B cell (primary cell): Measurements from ENCODE around the gene LDLRAD2. TPM values are rescaled to one million over a fixed set of nuclear protein-coding genes. Genes with fewer than 3 reads are reported as not detected.

Experiments
- ATAC-seq: fragments of 200-7000 bp; cut with Tn5 transposase; one replicate; pipeline ENCODE4 v1.10.0; 2021; ENCODE audit warnings: low read depth, mild to moderate bottlenecking, moderate number of reproducible peaks, moderate library complexity
- CTCF ChIA-PET: fragments of 350-600 bp; sonication (Branson Sonifier 250); formaldehyde crosslinking; loops from one replicate; lab custom pipeline; 2021; ENCODE audit warnings: antibody characterized with exemption, inconsistent platforms; lab: Charles Lee
- POLR2A ChIA-PET: fragments of 350-600 bp; sonication (Branson Sonifier 250); formaldehyde crosslinking; loops from one replicate; lab custom pipeline; 2021; ENCODE audit warnings: antibody characterized with exemption; lab: Charles Lee
- DNase-seq: peaks from one replicate; pipeline ENCODE4 v3.0.0; 2013
- H2AFZ ChIP-seq: 2 replicates; pipeline ENCODE4 v1.6.1; 2012; ENCODE audit warnings: mild to moderate bottlenecking, low read depth, low read length; ENCODE audit not compliant: insufficient read depth, poor library complexity, severe bottlenecking
- H3K27ac ChIP-seq, 2 donors: 1 replicate in 1 of 2; 2 replicates in 1 of 2; pipeline ENCODE4 v1.5.1; 2012 to 2013; ENCODE audit warnings: low read length in 2 of 2, mild to moderate bottlenecking in 2 of 2, moderate library complexity in 1 of 2
- H3K27me3 ChIP-seq, 4 experiments: fragments of 200-600 bp in 1 of 4; sonication (generic) in 1 of 4; replicated peaks in 1 of 4; 1 replicate in 2 of 4; 2 replicates in 2 of 4; pipeline versions ENCODE4 v1.6.1 to v1.7.0; 2013 to 2016; ENCODE audit warnings: low read length in 3 of 4, mild to moderate bottlenecking in 2 of 4, mixed read lengths in 1 of 4, moderate library complexity in 1 of 4; ENCODE audit not compliant: insufficient read depth in 4 of 4, control insufficient read depth in 3 of 4; ENCODE audit errors: control extremely low read depth in 1 of 4
- H3K36me3 ChIP-seq, 2 experiments: replicated peaks in 1 of 2; 1 replicate in 1 of 2; 2 replicates in 1 of 2; pipeline versions ENCODE4 v1.6.1 to v1.7.1; 2013; ENCODE audit warnings: low read length in 1 of 2; ENCODE audit not compliant: insufficient read depth in 2 of 2, control insufficient read depth in 1 of 2; ENCODE audit errors: control extremely low read depth in 1 of 2, extremely low read depth in 1 of 2
- H3K4me1 ChIP-seq, 2 donors: fragments of 200-600 bp in 1 of 2; sonication (generic) in 1 of 2; 1 replicate in 1 of 2; 2 replicates in 1 of 2; pipeline versions ENCODE4 v1.5.1 to v1.6.1; 2013 to 2017; ENCODE audit warnings: low read length in 2 of 2; ENCODE audit not compliant: control insufficient read depth in 2 of 2, insufficient read depth in 2 of 2
- H3K4me2 ChIP-seq: replicated peaks from 2 replicates; pipeline ENCODE3; 2012; ENCODE audit warnings: mild to moderate bottlenecking, low read depth, low read length; ENCODE audit not compliant: poor library complexity, severe bottlenecking
- H3K4me3 ChIP-seq, 5 experiments: fragments of 200-600 bp in 1 of 5; sonication (generic) in 1 of 5; 1 replicate in 3 of 5; 2 replicates in 2 of 5; pipeline versions ENCODE4 v1.5.1 to v1.7.0; 2011 to 2016; ENCODE audit warnings: low read length in 4 of 5, mild to moderate bottlenecking in 4 of 5, low read depth in 2 of 5, control low read depth in 1 of 5, moderate library complexity in 1 of 5; ENCODE audit not compliant: insufficient read depth in 1 of 5; ENCODE audit errors: control extremely low read depth in 1 of 5, extremely low read depth in 1 of 5
- H3K79me2 ChIP-seq: fragments of 200-600 bp; sonication (generic); one replicate; pipeline ENCODE4 v1.6.0; 2016; ENCODE audit warnings: low read length; ENCODE audit not compliant: control insufficient read depth, insufficient read depth
- H3K9ac ChIP-seq: fragments of 200-600 bp; sonication (generic); 2 replicates; pipeline ENCODE4 v1.6.1; 2017; ENCODE audit warnings: mild to moderate bottlenecking, low read length, moderate library complexity
- H3K9me3 ChIP-seq, 3 donors: one replicate each; pipeline versions ENCODE4 v1.6.1 to v1.7.1; 2013; ENCODE audit warnings: low read length in 2 of 3; ENCODE audit not compliant: control insufficient read depth in 2 of 3, insufficient read depth in 1 of 3; ENCODE audit errors: control extremely low read depth in 1 of 3
- H4K20me1 ChIP-seq: 2 replicates; pipeline ENCODE4 v1.6.0; 2012; ENCODE audit warnings: mild to moderate bottlenecking, low read length; ENCODE audit not compliant: insufficient read depth, control insufficient read depth, poor library complexity, severe bottlenecking
- H3K27ac Mint-ChIP-seq: one replicate; pipeline ENCODE4 v1.8.0; 2021; ENCODE audit warnings: mixed read lengths
- H3K27me3 Mint-ChIP-seq: one replicate; pipeline ENCODE4 v1.8.0; 2021; ENCODE audit warnings: mixed read lengths
- H3K4me1 Mint-ChIP-seq: one replicate; pipeline ENCODE4 v1.8.0; 2021; ENCODE audit warnings: mixed read lengths
- H3K4me3 Mint-ChIP-seq: one replicate; pipeline ENCODE4 v1.8.0; 2021; ENCODE audit warnings: mixed read lengths
- H3K9me3 Mint-ChIP-seq: one replicate; pipeline ENCODE4 v1.8.0; 2022; ENCODE audit warnings: mixed read lengths; ENCODE audit not compliant: insufficient read depth
- EZH2 ChIP-seq: IDR thresholded peaks from 2 replicates; pipeline ENCODE4 v1.6.1; 2012; ENCODE audit warnings: borderline replicate concordance, low read depth, mild to moderate bottlenecking, moderate library complexity, low read length; ENCODE audit not compliant: insufficient read depth, poor library complexity, severe bottlenecking
- WGBS: methylation state at CpG from one replicate; pipeline ENCODE4 v1.1.5; 2013; ENCODE audit warnings: missing lambda C conversion rate; ENCODE audit not compliant: insufficient coverage; 5-methylcytosine and 5-hydroxymethylcytosine counted together
- intact Hi-C: fragments of 100-400 bp; cut with micrococcal nuclease; formaldehyde crosslinking; loops from one replicate; pipeline ENCODE4 v1.10.0; 2022
- polyA plus RNA-seq: library from polyadenylated mRNA; depleted of rRNA; stranded (reverse); fragments of >200 nt; gene quantifications from 2 replicates; pipeline ENCODE4 v1.2.3, GENCODE V29; 2012
- total RNA-seq, 2 donors: library from RNA; stranded (reverse); fragments of 120-200 nt in 1 of 2; gene quantifications; 1 replicate in 1 of 2; 2 replicates in 1 of 2; pipeline versions ENCODE4 v1.2.3 to v1.2.4, GENCODE V29; 2013 to 2022
- TF ChIP-seq, protein P1 (sequence below): fragments of 200-600 bp; IDR thresholded peaks from one replicate; pipeline ENCODE4 v1.8.0; 2022; ENCODE audit warnings: antibody characterized with exemption, mild to moderate bottlenecking

LDLRAD2 gene
- total and polyA plus RNA-seq, 2 donors (not counting 1 experiment from before 2014, with no cell fraction given) = 0.47 to 3.0 TPM

GRCh38 chr1:21855257-21856096 lies 43.4 kb downstream of the LDLRAD2 start:
- H3K36me3 ChIP-seq = no peaks in the 10 kb centered on the region
- Mint-ChIP-seq H3K4me3 (no peak overlapping the region), H3K9me3 (no peaks in the 10 kb centered on the region), H3K27me3 (no peaks in the 10 kb centered on the region), H3K27ac (no peak overlapping the region), H3K4me1 (peaks cover 13% of the 10 kb centered on the region)
- TF ChIP-seq, protein P1, sequence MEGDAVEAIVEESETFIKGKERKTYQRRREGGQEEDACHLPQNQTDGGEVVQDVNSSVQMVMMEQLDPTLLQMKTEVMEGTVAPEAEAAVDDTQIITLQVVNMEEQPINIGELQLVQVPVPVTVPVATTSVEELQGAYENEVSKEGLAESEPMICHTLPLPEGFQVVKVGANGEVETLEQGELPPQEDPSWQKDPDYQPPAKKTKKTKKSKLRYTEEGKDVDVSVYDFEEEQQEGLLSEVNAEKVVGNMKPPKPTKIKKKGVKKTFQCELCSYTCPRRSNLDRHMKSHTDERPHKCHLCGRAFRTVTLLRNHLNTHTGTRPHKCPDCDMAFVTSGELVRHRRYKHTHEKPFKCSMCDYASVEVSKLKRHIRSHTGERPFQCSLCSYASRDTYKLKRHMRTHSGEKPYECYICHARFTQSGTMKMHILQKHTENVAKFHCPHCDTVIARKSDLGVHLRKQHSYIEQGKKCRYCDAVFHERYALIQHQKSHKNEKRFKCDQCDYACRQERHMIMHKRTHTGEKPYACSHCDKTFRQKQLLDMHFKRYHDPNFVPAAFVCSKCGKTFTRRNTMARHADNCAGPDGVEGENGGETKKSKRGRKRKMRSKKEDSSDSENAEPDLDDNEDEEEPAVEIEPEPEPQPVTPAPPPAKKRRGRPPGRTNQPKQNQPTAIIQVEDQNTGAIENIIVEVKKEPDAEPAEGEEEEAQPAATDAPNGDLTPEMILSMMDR = no peak
- TF ChIP-seq EZH2 = no peak
- no peak overlapping the region for H3K4me2 ChIP-seq
- ChIA-PET CTCF (no interaction called here), POLR2A (no interaction called here)
- no peak for ATAC-seq
- H3K9me3 ChIP-seq = peaks cover 0 to 4% (median 0%) of the 10 kb centered on the region in 3 donors
- no peaks in the 10 kb centered on the region for H3K27me3 ChIP-seq
- WGBS = 91% methylated on average over 33 of the region's 35 CpGs
- H3K79me2 ChIP-seq = no peaks in the 10 kb centered on the region
- no peak overlapping the region for H2AFZ ChIP-seq
- DNase-seq = no peak
- no peak overlapping the region for H3K4me3 ChIP-seq
- intact Hi-C loops = no loop called here
- no peak overlapping the region for H3K27ac ChIP-seq
- H4K20me1 ChIP-seq = no peaks in the 10 kb centered on the region
- no peak overlapping the region for H3K9ac ChIP-seq
- H3K4me1 ChIP-seq = peaks cover 6 to 15% of the 10 kb centered on the region in 2 donors

DNA sequence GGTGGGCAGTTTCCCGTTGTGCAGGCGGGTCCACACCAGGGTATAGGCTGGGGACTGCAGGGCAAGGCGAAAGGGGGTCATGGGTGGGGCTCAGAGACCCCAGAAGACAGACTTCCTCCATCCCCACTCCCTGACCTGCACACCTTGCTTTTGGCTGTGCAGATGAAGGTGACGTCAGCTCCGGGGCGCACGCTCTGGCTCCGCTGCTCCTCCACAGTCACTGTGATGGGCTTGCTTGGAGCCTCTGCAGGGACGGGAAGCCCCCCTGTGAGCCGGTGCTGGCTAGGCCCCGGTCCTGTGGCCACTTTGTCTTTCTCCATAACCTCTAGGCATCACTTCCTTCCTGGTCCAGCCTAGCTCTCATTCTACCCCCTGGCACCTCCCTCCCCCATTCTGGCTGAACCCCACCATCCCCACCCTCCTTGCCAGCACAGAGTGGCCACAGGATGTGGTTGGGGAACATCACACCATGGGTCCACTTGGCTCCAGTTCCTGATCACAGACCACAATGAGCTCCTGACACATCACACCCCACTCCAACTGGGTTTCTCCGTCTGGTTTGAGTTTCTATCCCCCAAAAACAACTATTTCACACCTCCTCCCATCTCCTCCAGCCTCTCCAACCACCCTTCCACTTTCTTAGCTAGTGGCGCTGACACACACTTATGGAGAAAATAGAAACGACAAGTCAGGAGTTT lies 45.2 kb downstream of the LDLRAD2 start:
- Mint-ChIP-seq H3K27me3 (no peaks in the 10 kb centered on the region), H3K9me3 (no peaks in the 10 kb centered on the region), H3K4me1 (peaks cover 7% of the 10 kb centered on the region), H3K27ac (no peak overlapping the region), H3K4me3 (no peak overlapping the region)
- Histone ChIP-seq H3K36me3 (no peaks in the 10 kb centered on the region), H3K79me2 (no peaks in the 10 kb centered on the region), H3K27me3 (no peaks in the 10 kb centered on the region), H3K9ac (no peak overlapping the region), H3K27ac (no peak overlapping the region), H3K9me3 (peaks cover 0 to 15% (median 4%) of the 10 kb centered on the region in 3 donors), H4K20me1 (no peaks in the 10 kb centered on the region), H3K4me2 (no peak overlapping the region), H3K4me3 (no peak overlapping the region), H2AFZ (no peak overlapping the region), H3K4me1 (peaks cover 3 to 9% of the 10 kb centered on the region in 2 donors)
- WGBS = 81% methylated on average over 11 of the region's 14 CpGs
- ATAC-seq (no peak), DNase-seq (no peak)
- intact Hi-C loops = no loop called here
- ChIA-PET CTCF (no interaction called here), POLR2A (no interaction called here)
- TF ChIP-seq, protein P1 = no peak
- no peak for TF ChIP-seq EZH2
